ENCODE data around the gene STIM2.

STIM2 gene

GRCh38 chr4:27000122-27000521, 139.5 kb downstream of the STIM2 start:
- POLR2A ChIA-PET (ENCODE audit: low non-redundant PET) = no interaction called here
- CTCF ChIA-PET = interaction anchor here (0.5 to 1.2 kb wide), 8 partner anchors 8 to 620 kb away, joined by 3 to 4 read pairs (median 3); no protein-coding TSS in a partner anchor
- H3K27ac ChIP-seq = no peak overlapping the region
- DNase-seq (ENCODE audit: low spot score) = no peak
- no peak for TF ChIP-seq CTCF (conservative IDR thresholded peaks at IDR 0.05; ENCODE audit: low read depth)

GRCh38 chr4:27000820-27001219, 140.2 kb downstream of the STIM2 start:
- ChIA-PET POLR2A (ENCODE audit: low non-redundant PET) (no interaction called here), CTCF (interaction anchor here (0.5 to 1.2 kb wide), 5 partner anchors 9 to 284 kb away, joined by 3 read pairs; no protein-coding TSS in a partner anchor)
- no peak for TF ChIP-seq CTCF (conservative IDR thresholded peaks at IDR 0.05; ENCODE audit: low read depth)
- DNase-seq (ENCODE audit: low spot score) = peak; percentile 5
- H3K27ac ChIP-seq = no peak overlapping the region

GRCh38 chr4:27001398-27002164, 140.9 kb downstream of the STIM2 start:
- ChIA-PET POLR2A (ENCODE audit: low non-redundant PET) (no interaction called here), CTCF (interaction anchor here (0.5 to 1.2 kb wide), 5 partner anchors 10 to 1435 kb away, joined by 3 read pairs; no protein-coding TSS in a partner anchor)
- DNase-seq (ENCODE audit: low spot score) = no peak
- TF ChIP-seq CTCF (conservative IDR thresholded peaks at IDR 0.05; ENCODE audit: low read depth) = no peak
- no peak overlapping the region for H3K27ac ChIP-seq

GRCh38 chr4:27003642-27004113, 143.0 kb downstream of the STIM2 start:
- ChIA-PET CTCF (interaction anchor here (0.6 kb wide), 1 partner anchor 283 kb away, joined by 6 read pairs; no protein-coding TSS in a partner anchor), POLR2A (ENCODE audit: low non-redundant PET) (no interaction called here)
- TF ChIP-seq CTCF (conservative IDR thresholded peaks at IDR 0.05; ENCODE audit: low read depth) = no peak
- no peak for DNase-seq (ENCODE audit: low spot score)
- H3K27ac ChIP-seq = no peak overlapping the region

- TF ChIP-seq CTCF (conservative IDR thresholded peaks at IDR 0.05; ENCODE audit: low read depth) = no peak
- ChIA-PET CTCF (interaction anchor here (0.6 to 1.3 kb wide), 3 partner anchors 67 to 546 kb away, joined by 3 read pairs; no protein-coding TSS in a partner anchor), POLR2A (ENCODE audit: low non-redundant PET) (no interaction called here)
- no peak overlapping the region for H3K27ac ChIP-seq
- peak; percentile 53 for DNase-seq (ENCODE audit: low spot score)
Observed at GRCh38 chr4:27005501-27005900, 144.9 kb downstream of the STIM2 start.

- POLR2A ChIA-PET (ENCODE audit: low non-redundant PET) = no interaction called here
- CTCF ChIA-PET = interaction anchor here (0.6 to 1.3 kb wide), 2 partner anchors 67 to 546 kb away, joined by 3 read pairs; no protein-coding TSS in a partner anchor
- no peak overlapping the region for H3K27ac ChIP-seq
- no peak for DNase-seq (ENCODE audit: low spot score)
- TF ChIP-seq CTCF (conservative IDR thresholded peaks at IDR 0.05; ENCODE audit: low read depth) = no peak
Observed at GRCh38 chr4:27005905-27006590, 145.4 kb downstream of the STIM2 start.

Data from RWPE1 (cell line).